Measurements from ENCODE around the gene SHANK2.

SHANK2 gene

GRCh38 chr11:71269603-71270511 lies 17.5 kb upstream of the SHANK2 start:
- DNase-seq (ENCODE audit: low spot score): no peak

GRCh38 chr11:71268706-71269321 lies 16.4 kb upstream of the SHANK2 start:
- DNase-seq (ENCODE audit: low spot score): no peak

GRCh38 chr11:71267807-71268421 lies 15.5 kb upstream of the SHANK2 start:
- DNase-seq (ENCODE audit: low spot score): no peak

GRCh38 chr11:71266114-71266833 lies 13.9 kb upstream of the SHANK2 start:
- no peak for DNase-seq (ENCODE audit: low spot score)

GRCh38 chr11:71265559-71266092 lies 13.2 kb upstream of the SHANK2 start:
- no peak for DNase-seq (ENCODE audit: low spot score)

GRCh38 chr11:71263386-71263785 lies 11.0 kb upstream of the SHANK2 start:
- no peak for DNase-seq (ENCODE audit: low spot score)

GRCh38 chr11:71255800-71256479 lies 3.6 kb upstream of the SHANK2 start:
- no peak for DNase-seq (ENCODE audit: low spot score)

- no peak for DNase-seq (ENCODE audit: low spot score)
These were observed 2.9 kb upstream of the SHANK2 start for GRCh38 chr11:71255323-71255722.

GRCh38 chr11:71253794-71254193 lies 1.4 kb upstream of the SHANK2 start:
- DNase-seq (ENCODE audit: low spot score): no peak

GRCh38 chr11:71252770-71253730 lies 673 bp upstream of the SHANK2 start:
- DNase-seq (ENCODE audit: low spot score): no peak

GRCh38 chr11:71251761-71252268 lies 562 bp downstream of the SHANK2 start:
- DNase-seq (ENCODE audit: low spot score): no peak

GRCh38 chr11:71251151-71251721 lies 1.1 kb downstream of the SHANK2 start:
- DNase-seq (ENCODE audit: low spot score): no peak

GRCh38 chr11:71250523-71251150 lies 1.7 kb downstream of the SHANK2 start:
- DNase-seq (ENCODE audit: low spot score): no peak

GRCh38 chr11:71249301-71249700 lies 3.1 kb downstream of the SHANK2 start:
- no peak for DNase-seq (ENCODE audit: low spot score)

- DNase-seq (ENCODE audit: low spot score): no peak
These were observed 3.7 kb downstream of the SHANK2 start for GRCh38 chr11:71248656-71249055.

- no peak for DNase-seq (ENCODE audit: low spot score)
These were observed 4.2 kb downstream of the SHANK2 start for GRCh38 chr11:71248251-71248570.

- no peak for DNase-seq (ENCODE audit: low spot score)
These were observed 4.7 kb downstream of the SHANK2 start for GRCh38 chr11:71247551-71248250.

GRCh38 chr11:71246559-71246958 lies 5.8 kb downstream of the SHANK2 start:
- no peak for DNase-seq (ENCODE audit: low spot score)
